ENCODE measurements around the gene OR2C1. TPM values are rescaled to one million over a fixed set of nuclear protein-coding genes. Genes with fewer than 3 reads are reported as not detected.

OR2C1 gene
- under 1 TPM in 1 of 4 donors, not detected in 3; 0.21 TPM for total RNA-seq
- polyA plus RNA-seq, result not detected
- long read RNA-seq, donor 1, result 0 reads
- long read RNA-seq, donor 2, result 0 reads
- long read RNA-seq, donor 3, result 0 reads
- long read RNA-seq, donor 4, result 0 reads

GRCh38 chr16:3355589-3355988, at the start of gene OR2C1:
Gene OR2C1 (plus strand): TSS chr16:3355889. CDS start chr16:3355941, 52 bp downstream.
- Histone ChIP-seq H3K4me3 (ENCODE audit: low read length) (no peak within 1 kb of the TSS), H3K27ac (ENCODE audit: low read length) (no peak within 1 kb of the TSS), H3K4me1 (ENCODE audit: control insufficient read depth, insufficient read depth, low read length) (no peaks in the 10 kb centered on the region), H3K27me3 (ENCODE audit: control insufficient read depth, insufficient read depth) (no peaks in the 10 kb centered on the region), H3K9me3 (ENCODE audit: control insufficient read depth, low read length) (no peaks in the 10 kb centered on the region)
- intact Hi-C loops (cut with DNase I), result no loop called here
- ATAC-seq, result no peak
- WGBS, result 63% methylated on average over 3 of the region's 3 CpGs
- no peak for DNase-seq

DNA sequence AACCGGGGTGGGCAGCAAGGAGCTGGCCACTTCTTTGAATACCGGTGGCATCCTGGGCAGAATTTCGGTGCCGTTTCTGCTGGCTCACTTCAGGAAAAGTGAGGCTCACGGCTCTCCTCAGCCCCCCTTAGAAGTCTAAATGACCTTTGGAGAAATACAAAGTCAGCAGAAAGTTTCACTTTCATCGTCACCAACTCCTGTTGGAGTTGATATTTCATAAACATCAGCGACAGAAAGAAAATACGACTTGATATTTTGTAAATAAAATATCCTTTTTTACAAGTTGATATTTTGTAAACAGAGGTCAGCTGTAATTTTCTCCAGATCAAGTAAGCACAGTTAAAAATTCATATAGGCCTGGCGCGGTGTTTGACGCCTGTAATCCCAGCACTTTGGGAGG, 49.6 kb upstream of the OR2C1 start:
- no peaks in the 10 kb centered on the region for H3K4me1 ChIP-seq (ENCODE audit: control insufficient read depth, insufficient read depth, low read length)
- ATAC-seq (no peak), DNase-seq (no peak)
- H3K27me3 ChIP-seq (ENCODE audit: control insufficient read depth, insufficient read depth), result no peaks in the 10 kb centered on the region
- H3K9me3 ChIP-seq (ENCODE audit: control insufficient read depth, low read length), result peaks cover 7% of the 10 kb centered on the region
- intact Hi-C loops (cut with DNase I), result loop anchor here in 1 of 4 donors (10.0 kb wide), 1 partner anchor 99 kb away; the partner anchor contains the start of genes ZNF174 and ZSCAN32
- 62% methylated on average over 11 of the region's 11 CpGs for WGBS
- peak overlapping the region; percentile 97 for H3K27ac ChIP-seq (ENCODE audit: low read length)
- H3K4me3 ChIP-seq (ENCODE audit: low read length), result peak overlapping the region; percentile 83

DNA sequence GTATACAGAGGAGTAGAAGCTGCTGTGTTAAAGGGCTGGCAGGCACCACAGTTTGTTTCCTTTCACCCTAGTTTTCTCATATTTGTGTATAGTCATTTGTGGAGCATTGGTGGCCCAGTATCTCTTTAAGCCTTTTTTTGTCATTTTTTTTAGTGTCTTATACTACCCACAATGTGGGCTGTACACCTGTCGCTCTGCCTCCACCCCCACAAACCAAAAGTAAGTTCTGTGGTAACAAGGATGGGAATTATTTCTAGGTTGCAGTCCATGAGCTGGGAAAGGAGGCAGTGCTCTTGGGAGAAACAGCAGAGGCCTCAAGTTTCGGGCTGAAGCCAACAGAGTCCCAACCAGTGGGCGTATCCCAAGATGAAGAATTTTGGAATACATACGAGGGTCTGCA, 44.2 kb upstream of the OR2C1 start:
- Histone ChIP-seq H3K4me1 (ENCODE audit: control insufficient read depth, insufficient read depth, low read length) (no peaks in the 10 kb centered on the region), H3K9me3 (ENCODE audit: control insufficient read depth, low read length) (peaks cover 17% of the 10 kb centered on the region), H3K27me3 (ENCODE audit: control insufficient read depth, insufficient read depth) (no peaks in the 10 kb centered on the region), H3K27ac (ENCODE audit: low read length) (no peak overlapping the region), H3K4me3 (ENCODE audit: low read length) (no peak overlapping the region)
- DNase-seq (no peak), ATAC-seq (no peak)
- WGBS, result 97% methylated on average over 4 of the region's 4 CpGs
- intact Hi-C loops (cut with DNase I), result no loop called here

GRCh38 chr16:3317315-3317999, 38.2 kb upstream of the OR2C1 start:
- Histone ChIP-seq H3K27me3 (ENCODE audit: control insufficient read depth, insufficient read depth) (no peaks in the 10 kb centered on the region), H3K27ac (ENCODE audit: low read length) (no peak overlapping the region), H3K4me1 (ENCODE audit: control insufficient read depth, insufficient read depth, low read length) (no peaks in the 10 kb centered on the region), H3K4me3 (ENCODE audit: low read length) (peak overlapping the region; percentile 39), H3K9me3 (ENCODE audit: control insufficient read depth, low read length) (peaks cover 31% of the 10 kb centered on the region)
- whole genome bisulfite sequencing, result over 99% methylated on average over 3 of the region's 3 CpGs
- intact Hi-C loops (cut with DNase I), result no loop called here
- DNase-seq (no peak), ATAC-seq (no peak)

DNA sequence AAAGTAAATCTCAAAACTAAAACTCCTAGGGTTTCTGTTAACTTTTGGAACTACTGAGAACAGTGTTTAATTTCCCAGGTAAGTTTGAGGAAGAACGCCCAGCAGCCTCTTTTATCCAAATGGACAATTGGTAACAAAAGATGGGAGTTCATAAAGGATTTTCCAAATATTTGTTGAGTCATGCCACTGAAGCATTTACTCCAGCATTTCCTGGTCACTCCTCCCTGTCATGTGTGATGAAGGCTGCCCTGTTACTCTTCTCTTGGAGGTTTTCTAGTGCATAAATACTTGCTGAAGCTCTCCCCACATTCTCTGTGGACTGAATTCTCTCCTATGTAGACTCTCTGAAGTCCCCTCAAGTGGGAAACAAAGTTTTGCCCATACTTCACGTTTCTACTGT, 33.9 kb upstream of the OR2C1 start:
- WGBS, result 64% methylated on average over 2 of the region's 2 CpGs
- Histone ChIP-seq H3K4me3 (ENCODE audit: low read length) (no peak overlapping the region), H3K27ac (ENCODE audit: low read length) (no peak overlapping the region), H3K9me3 (ENCODE audit: control insufficient read depth, low read length) (peaks cover 19% of the 10 kb centered on the region), H3K27me3 (ENCODE audit: control insufficient read depth, insufficient read depth) (no peaks in the 10 kb centered on the region), H3K4me1 (ENCODE audit: control insufficient read depth, insufficient read depth, low read length) (no peaks in the 10 kb centered on the region)
- DNase-seq (no peak), ATAC-seq (no peak)
- intact Hi-C loops (cut with DNase I), result loop anchor here in 1 of 4 donors (2.0 kb wide), 1 partner anchor 39 kb away; no protein-coding TSS in a partner anchor

- Histone ChIP-seq H3K4me1 (ENCODE audit: control insufficient read depth, insufficient read depth, low read length) (no peaks in the 10 kb centered on the region), H3K27me3 (ENCODE audit: control insufficient read depth, insufficient read depth) (no peaks in the 10 kb centered on the region), H3K27ac (ENCODE audit: low read length) (no peak overlapping the region), H3K9me3 (ENCODE audit: control insufficient read depth, low read length) (no peaks in the 10 kb centered on the region), H3K4me3 (ENCODE audit: low read length) (no peak overlapping the region)
- ATAC-seq, result no peak
- DNase-seq, result no peak
- intact Hi-C loops (cut with DNase I), result no loop called here
- 82% methylated on average over 4 of the region's 4 CpGs for WGBS
These were observed 28.2 kb upstream of the OR2C1 start for GRCh38 chr16:3327514-3327913.

DNA sequence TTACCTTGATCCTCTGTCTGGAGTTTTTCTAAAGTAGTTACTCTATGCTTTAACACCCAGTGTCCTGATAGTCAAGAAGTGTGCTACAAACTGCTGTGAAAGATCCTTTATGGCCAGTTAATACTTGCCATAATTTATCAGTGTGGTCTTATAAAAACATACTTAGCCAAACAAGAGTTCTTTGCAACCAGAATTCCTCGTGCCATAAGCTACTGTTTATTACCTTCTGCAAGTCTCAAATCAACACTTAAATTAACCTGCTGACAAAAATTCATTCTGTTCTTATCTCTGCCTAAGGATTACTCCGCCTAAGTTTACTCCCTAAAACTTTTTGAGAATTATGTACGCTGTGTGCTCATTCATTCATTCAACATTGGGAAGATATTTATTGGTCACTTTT, 27.6 kb upstream of the OR2C1 start:
- H3K27ac ChIP-seq (ENCODE audit: low read length), result no peak overlapping the region
- H3K9me3 ChIP-seq (ENCODE audit: control insufficient read depth, low read length), result no peaks in the 10 kb centered on the region
- DNase-seq (no peak), ATAC-seq (no peak)
- H3K4me1 ChIP-seq (ENCODE audit: control insufficient read depth, insufficient read depth, low read length), result no peaks in the 10 kb centered on the region
- no peak overlapping the region for H3K4me3 ChIP-seq (ENCODE audit: low read length)
- no peaks in the 10 kb centered on the region for H3K27me3 ChIP-seq (ENCODE audit: control insufficient read depth, insufficient read depth)
- 44% methylated on average over 3 of the region's 3 CpGs for WGBS
- intact Hi-C loops (cut with DNase I), result no loop called here

DNA sequence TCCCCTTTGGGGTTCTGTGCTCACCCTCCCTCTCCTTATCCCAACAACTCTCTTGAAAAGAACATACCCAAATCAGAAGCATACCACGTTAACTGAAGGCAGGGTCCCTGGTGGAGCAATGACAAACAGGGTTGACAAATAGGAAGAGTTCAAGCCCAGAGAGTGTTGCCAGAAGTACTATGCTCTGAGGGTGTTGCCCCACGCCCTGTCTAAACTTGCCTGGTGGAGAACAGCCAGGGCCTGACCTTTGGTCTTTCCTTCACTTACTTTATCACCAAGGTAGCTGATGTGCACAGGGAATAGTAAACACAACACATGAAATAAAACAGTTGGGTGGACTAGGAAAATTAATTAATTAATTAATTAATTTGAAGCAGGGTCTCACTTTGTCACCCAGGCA, 27.0 kb upstream of the OR2C1 start:
- Histone ChIP-seq H3K4me1 (ENCODE audit: control insufficient read depth, insufficient read depth, low read length) (no peaks in the 10 kb centered on the region), H3K4me3 (ENCODE audit: low read length) (no peak overlapping the region), H3K27me3 (ENCODE audit: control insufficient read depth, insufficient read depth) (no peaks in the 10 kb centered on the region), H3K27ac (ENCODE audit: low read length) (no peak overlapping the region), H3K9me3 (ENCODE audit: control insufficient read depth, low read length) (no peaks in the 10 kb centered on the region)
- DNase-seq (no peak), ATAC-seq (no peak)
- WGBS, result 51% methylated on average over 2 of the region's 2 CpGs
- intact Hi-C loops (cut with DNase I), result no loop called here

DNA sequence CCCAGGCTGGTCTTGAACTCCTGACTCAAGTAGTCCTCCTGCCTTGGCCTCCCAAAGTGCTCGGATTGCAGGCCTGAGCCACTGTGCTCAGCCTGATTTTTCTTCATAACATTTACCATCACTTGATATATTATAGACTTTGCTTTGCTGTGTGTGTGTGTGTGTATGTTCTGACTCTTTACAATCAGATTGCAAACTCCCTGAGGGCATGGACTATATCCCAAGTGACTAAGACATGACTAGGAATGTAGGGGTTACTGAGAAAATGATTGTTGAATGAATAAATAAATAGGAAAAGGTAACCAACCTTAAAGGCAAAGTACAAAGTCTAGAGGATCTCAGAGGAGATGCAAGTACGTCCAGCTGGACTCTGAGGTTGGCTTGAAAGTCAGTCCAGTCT, 9.6 kb upstream of the OR2C1 start:
- Histone ChIP-seq H3K4me1 (ENCODE audit: control insufficient read depth, insufficient read depth, low read length) (no peaks in the 10 kb centered on the region), H3K27me3 (ENCODE audit: control insufficient read depth, insufficient read depth) (no peaks in the 10 kb centered on the region), H3K4me3 (ENCODE audit: low read length) (no peak overlapping the region), H3K9me3 (ENCODE audit: control insufficient read depth, low read length) (no peaks in the 10 kb centered on the region), H3K27ac (ENCODE audit: low read length) (no peak overlapping the region)
- 68% methylated on average over 2 of the region's 2 CpGs for WGBS
- intact Hi-C loops (cut with DNase I), result no loop called here
- ATAC-seq (no peak), DNase-seq (no peak)

GRCh38 chr16:3347586-3347985, 8.1 kb upstream of the OR2C1 start:
- intact Hi-C loops (cut with DNase I), result no loop called here
- 75% methylated on average over 10 of the region's 10 CpGs for WGBS
- no peak overlapping the region for H3K4me3 ChIP-seq (ENCODE audit: low read length)
- H3K4me1 ChIP-seq (ENCODE audit: control insufficient read depth, insufficient read depth, low read length), result no peaks in the 10 kb centered on the region
- H3K27me3 ChIP-seq (ENCODE audit: control insufficient read depth, insufficient read depth), result no peaks in the 10 kb centered on the region
- H3K9me3 ChIP-seq (ENCODE audit: control insufficient read depth, low read length), result no peaks in the 10 kb centered on the region
- no peak overlapping the region for H3K27ac ChIP-seq (ENCODE audit: low read length)
- no peak for DNase-seq
- no peak for ATAC-seq

DNA sequence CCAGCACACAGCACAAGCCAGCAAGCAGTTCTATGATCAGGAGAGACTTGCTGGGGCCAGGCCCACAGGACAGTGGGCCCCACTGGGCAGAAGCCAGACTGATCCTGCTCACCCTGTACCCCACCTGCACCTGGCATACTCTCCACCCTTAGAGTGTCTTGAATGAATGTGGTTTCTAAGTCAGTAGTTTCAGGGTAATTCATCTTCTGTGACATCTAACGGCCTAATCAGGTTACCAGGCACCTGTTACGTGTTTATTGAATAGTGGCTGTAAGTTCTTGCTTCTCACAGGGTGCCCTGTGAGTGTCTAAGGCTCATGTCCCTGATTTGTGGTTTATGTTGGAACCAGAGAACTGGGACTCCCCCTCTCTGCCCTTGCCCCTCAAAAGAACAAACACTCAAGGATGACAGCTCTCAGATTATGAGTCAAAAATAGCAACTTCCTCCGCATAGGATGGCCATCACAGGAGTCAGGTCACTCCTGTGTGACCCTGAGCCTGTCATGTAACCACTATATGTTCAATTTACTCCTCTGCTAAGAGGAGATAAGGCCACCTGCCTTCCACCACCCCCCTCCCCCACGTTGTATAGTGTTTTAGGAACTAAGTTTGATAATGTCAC, 7.0 kb upstream of the OR2C1 start:
- Histone ChIP-seq H3K4me1 (ENCODE audit: control insufficient read depth, insufficient read depth, low read length) (no peaks in the 10 kb centered on the region), H3K4me3 (ENCODE audit: low read length) (no peak overlapping the region), H3K27ac (ENCODE audit: low read length) (no peak overlapping the region), H3K27me3 (ENCODE audit: control insufficient read depth, insufficient read depth) (no peaks in the 10 kb centered on the region), H3K9me3 (ENCODE audit: control insufficient read depth, low read length) (no peaks in the 10 kb centered on the region)
- ATAC-seq (no peak), DNase-seq (no peak)
- intact Hi-C loops (cut with DNase I), result no loop called here
- WGBS, result 33% methylated on average over 4 of the region's 4 CpGs
